Suprapubic skin (tissue), 4 donors: Measurements from ENCODE around the gene ABCC1. TPM values are rescaled to one million over a fixed set of nuclear protein-coding genes. Genes with fewer than 3 reads are reported as not detected.

ENCODE experiments used
- DNase-seq, 2 donors: peaks; one replicate each; pipeline ENCODE4 v3.0.0-alpha.2; 2019; ENCODE audit warnings: low spot score in 2 of 2
- H3K27ac ChIP-seq: fragments of 200-600 bp; sonication (generic); one replicate; pipeline ENCODE4 v1.5.1; 2019
- H3K27me3 ChIP-seq: fragments of 200-600 bp; sonication (generic); one replicate; pipeline ENCODE4 v1.5.1; 2019
- H3K36me3 ChIP-seq: fragments of 200-600 bp; sonication (generic); one replicate; pipeline ENCODE4 v1.5.1; 2019
- H3K4me1 ChIP-seq: fragments of 200-600 bp; sonication (generic); one replicate; pipeline ENCODE4 v1.5.1; 2019
- H3K4me3 ChIP-seq: fragments of 200-600 bp; sonication (generic); one replicate; pipeline ENCODE4 v1.5.1; 2019; ENCODE audit warnings: mild to moderate bottlenecking
- H3K9me3 ChIP-seq: fragments of 200-600 bp; sonication (generic); one replicate; pipeline ENCODE4 v1.5.1; 2019
- EP300 ChIP-seq: sonication (generic); formaldehyde crosslinking; IDR thresholded peaks from one replicate; pipeline ENCODE4 v1.6.1; 2017; ENCODE audit warnings: antibody characterized with exemption
- POLR2A ChIP-seq, 2 donors: fragments of 450-650 bp; IDR thresholded peaks; one replicate each; pipeline ENCODE4 v1.6.1; 2017; ENCODE audit warnings: antibody characterized with exemption in 2 of 2, mild to moderate bottlenecking in 2 of 2, moderate library complexity in 2 of 2
- POLR2AphosphoS5 ChIP-seq, 3 donors: sonication (generic); formaldehyde crosslinking; IDR thresholded peaks; one replicate each; pipeline ENCODE4 v1.6.1; 2017; ENCODE audit warnings: antibody characterized with exemption in 3 of 3
- WGBS: methylation state at CpG from one replicate; pipeline ENCODE4 v1.1.5; 2018; 5-methylcytosine and 5-hydroxymethylcytosine counted together
- total RNA-seq, 4 donors: library from RNA; depleted of rRNA; stranded (reverse); fragments of >200 nt; gene quantifications; one replicate each; pipeline ENCODE4 v1.1.0, GENCODE V29; 2016
- TF ChIP-seq, protein P1 (sequence below), 2 donors: fragments of 200-600 bp in 1 of 2; fragments of 450-650 bp in 1 of 2; sonication (generic) in 1 of 2; IDR thresholded peaks; one replicate each; pipeline ENCODE4 v1.5.1; 2016 to 2019; ENCODE audit warnings: antibody characterized with exemption in 2 of 2, mild to moderate bottlenecking in 1 of 2, moderate library complexity in 1 of 2

ABCC1 gene
- total RNA-seq, 4 donors from 2014 or later = 22.1 to 37.4 (median 27.2) TPM

DNA sequence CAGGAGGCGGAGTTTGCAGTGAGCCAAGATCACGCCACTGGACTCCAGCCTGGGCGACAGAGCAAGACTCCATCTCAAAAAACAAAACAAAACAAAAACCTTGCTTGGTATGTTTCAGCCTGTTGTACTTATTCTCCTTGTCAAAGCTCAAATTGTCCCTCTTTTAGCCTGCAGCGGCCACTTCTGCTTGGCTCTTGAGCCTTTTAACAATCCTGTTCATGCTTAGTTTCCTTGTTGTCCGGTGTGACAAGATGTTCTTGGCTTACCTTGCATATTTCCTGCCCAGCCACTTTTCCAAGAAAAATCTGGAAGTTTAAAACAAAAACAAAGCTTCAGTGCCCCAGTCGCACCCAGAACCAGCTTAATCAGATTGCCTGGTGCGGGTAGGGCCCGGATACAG lies 81.0 kb downstream of the ABCC1 start:
- TF ChIP-seq EP300 (no peak), POLR2AphosphoS5 (IDR thresholded peaks at IDR 0.05) (no peak), POLR2A (IDR thresholded peaks at IDR 0.05) (no peak)
- TF ChIP-seq, protein P1, sequence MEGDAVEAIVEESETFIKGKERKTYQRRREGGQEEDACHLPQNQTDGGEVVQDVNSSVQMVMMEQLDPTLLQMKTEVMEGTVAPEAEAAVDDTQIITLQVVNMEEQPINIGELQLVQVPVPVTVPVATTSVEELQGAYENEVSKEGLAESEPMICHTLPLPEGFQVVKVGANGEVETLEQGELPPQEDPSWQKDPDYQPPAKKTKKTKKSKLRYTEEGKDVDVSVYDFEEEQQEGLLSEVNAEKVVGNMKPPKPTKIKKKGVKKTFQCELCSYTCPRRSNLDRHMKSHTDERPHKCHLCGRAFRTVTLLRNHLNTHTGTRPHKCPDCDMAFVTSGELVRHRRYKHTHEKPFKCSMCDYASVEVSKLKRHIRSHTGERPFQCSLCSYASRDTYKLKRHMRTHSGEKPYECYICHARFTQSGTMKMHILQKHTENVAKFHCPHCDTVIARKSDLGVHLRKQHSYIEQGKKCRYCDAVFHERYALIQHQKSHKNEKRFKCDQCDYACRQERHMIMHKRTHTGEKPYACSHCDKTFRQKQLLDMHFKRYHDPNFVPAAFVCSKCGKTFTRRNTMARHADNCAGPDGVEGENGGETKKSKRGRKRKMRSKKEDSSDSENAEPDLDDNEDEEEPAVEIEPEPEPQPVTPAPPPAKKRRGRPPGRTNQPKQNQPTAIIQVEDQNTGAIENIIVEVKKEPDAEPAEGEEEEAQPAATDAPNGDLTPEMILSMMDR (IDR thresholded peaks at IDR 0.05) = no peak
- H3K27ac ChIP-seq = peak overlapping the region; percentile 41
- WGBS = 84% methylated on average over 8 of the region's 8 CpGs
- H3K27me3 ChIP-seq = no peaks in the 10 kb centered on the region
- DNase-seq = no peak
- H3K4me1 ChIP-seq = peaks cover 32% of the 10 kb centered on the region
- peaks cover 16% of the 10 kb centered on the region for H3K36me3 ChIP-seq
- H3K9me3 ChIP-seq = no peaks in the 10 kb centered on the region
- no peak overlapping the region for H3K4me3 ChIP-seq

DNA sequence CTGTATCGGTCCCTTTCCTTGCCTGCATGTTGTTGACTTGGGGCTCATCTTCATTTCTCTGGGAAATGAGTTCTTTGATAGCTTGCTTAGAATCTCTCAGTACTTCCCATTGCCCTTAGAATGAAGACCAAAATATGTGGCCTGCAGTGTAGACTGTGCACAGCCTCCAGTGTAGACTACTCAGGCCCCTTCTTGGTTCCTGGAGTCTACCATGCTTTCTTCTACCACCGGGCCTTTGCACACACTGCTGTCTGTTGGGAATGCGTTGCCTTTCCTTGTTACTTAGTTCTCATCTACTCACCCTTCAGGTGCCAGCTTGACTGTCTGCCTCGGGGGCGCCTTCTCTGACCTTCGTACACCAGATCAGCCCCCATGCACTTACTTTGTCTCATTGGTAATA lies 82.0 kb downstream of the ABCC1 start:
- no peak overlapping the region for H3K27ac ChIP-seq
- H3K9me3 ChIP-seq = no peaks in the 10 kb centered on the region
- TF ChIP-seq, protein P1 (IDR thresholded peaks at IDR 0.05) = no peak
- no peak for TF ChIP-seq EP300
- WGBS = 98% methylated on average over 6 of the region's 6 CpGs
- H3K36me3 ChIP-seq = peaks cover 26% of the 10 kb centered on the region
- peaks cover 24% of the 10 kb centered on the region for H3K4me1 ChIP-seq
- H3K4me3 ChIP-seq = no peak overlapping the region
- DNase-seq = no peak
- H3K27me3 ChIP-seq = no peaks in the 10 kb centered on the region

DNA sequence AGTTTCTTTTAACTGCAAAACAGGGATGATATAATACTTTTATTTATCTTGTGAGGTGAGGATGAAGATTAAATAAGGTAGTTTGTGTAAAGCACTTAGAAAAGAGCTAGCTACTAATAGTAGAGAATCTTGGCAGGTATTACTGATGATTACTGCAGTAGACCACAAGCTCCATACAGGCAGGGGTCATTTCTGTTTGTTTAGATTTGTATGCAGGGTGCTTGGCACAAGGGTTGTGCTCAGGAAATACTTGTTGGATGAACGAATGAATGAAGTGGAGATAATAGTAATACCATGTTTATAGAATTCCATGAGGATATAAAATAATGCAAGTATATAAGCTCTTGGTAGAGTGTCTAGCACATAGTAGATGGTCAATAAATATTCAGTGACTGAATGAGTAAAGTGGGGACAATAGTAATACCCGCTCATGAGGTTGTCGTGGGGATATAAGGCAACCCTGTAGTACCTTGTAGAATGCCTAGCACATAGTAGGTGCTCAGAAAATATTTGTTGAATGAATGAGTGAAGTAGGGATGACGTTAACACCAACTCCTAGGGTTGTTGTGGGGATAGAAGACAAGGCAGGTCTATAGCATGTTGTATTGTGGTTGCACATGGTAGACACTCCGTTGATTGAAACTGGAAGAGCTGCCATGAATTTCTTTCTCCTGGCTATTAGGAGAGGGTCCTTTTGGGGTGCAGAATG lies 83.0 kb downstream of the ABCC1 start:
- no peak for TF ChIP-seq POLR2A (IDR thresholded peaks at IDR 0.05)
- TF ChIP-seq POLR2AphosphoS5 (IDR thresholded peaks at IDR 0.05) = no peak
- TF ChIP-seq, protein P1 (IDR thresholded peaks at IDR 0.05) = no peak
- TF ChIP-seq EP300 = no peak
- peaks cover 36% of the 10 kb centered on the region for H3K36me3 ChIP-seq
- no peak overlapping the region for H3K4me3 ChIP-seq
- 88% methylated on average over 5 of the region's 5 CpGs for WGBS
- no peak for DNase-seq
- H3K27ac ChIP-seq = no peak overlapping the region
- peaks cover 22% of the 10 kb centered on the region for H3K4me1 ChIP-seq
- no peaks in the 10 kb centered on the region for H3K27me3 ChIP-seq
- no peaks in the 10 kb centered on the region for H3K9me3 ChIP-seq

DNA sequence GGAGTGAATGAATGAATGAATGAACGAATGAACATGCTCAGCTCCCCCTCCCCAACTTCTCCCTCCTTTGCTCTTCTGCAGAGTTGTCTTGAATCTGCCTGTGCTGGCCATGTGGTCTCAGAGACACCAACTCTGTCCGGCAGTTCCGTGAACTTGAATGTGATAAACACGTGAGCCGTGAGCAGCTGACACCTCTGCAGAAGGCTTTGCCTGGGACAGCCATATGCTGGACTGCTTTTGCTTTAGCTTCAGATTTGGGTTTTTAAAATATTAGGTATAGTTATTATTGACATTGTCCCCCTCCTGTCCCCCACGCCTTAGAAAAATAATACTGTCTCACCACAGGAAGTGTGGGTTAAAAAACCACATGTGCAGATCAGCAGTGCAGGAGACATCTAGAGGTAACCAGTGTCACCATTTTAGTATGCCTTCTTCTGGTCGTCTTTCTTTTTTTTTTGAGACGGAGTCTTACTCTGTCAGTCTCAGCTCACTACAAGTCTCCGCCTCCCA lies 83.8 kb downstream of the ABCC1 start:
- TF ChIP-seq POLR2AphosphoS5 (IDR thresholded peaks at IDR 0.05) (no peak), EP300 (no peak), POLR2A (IDR thresholded peaks at IDR 0.05) (no peak)
- TF ChIP-seq, protein P1 (IDR thresholded peaks at IDR 0.05) = no peak
- H3K27ac ChIP-seq = no peak overlapping the region
- H3K36me3 ChIP-seq = peaks cover 44% of the 10 kb centered on the region
- DNase-seq = no peak
- H3K27me3 ChIP-seq = no peaks in the 10 kb centered on the region
- H3K9me3 ChIP-seq = no peaks in the 10 kb centered on the region
- WGBS = 70% methylated on average over 9 of the region's 9 CpGs
- peaks cover 22% of the 10 kb centered on the region for H3K4me1 ChIP-seq
- no peak overlapping the region for H3K4me3 ChIP-seq

DNA sequence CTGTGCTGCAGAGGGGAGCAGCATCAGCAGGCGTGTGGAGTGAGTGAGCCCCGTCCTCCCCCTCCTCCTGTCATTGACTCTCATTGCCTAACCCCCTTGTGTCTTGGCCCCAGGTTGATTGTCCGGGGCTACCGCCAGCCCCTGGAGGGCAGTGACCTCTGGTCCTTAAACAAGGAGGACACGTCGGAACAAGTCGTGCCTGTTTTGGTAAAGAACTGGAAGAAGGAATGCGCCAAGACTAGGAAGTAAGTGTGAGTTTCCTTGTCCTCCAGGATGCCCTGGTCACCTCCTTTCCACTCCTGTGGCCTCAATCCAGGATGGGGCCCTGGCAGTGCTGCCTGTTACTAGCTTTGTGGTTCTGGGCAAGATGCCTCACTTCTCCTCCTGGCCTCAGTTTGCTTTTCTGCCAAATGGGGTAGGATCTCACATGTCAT lies 87.0 kb downstream of the ABCC1 start:
- DNase-seq = no peak
- H3K4me3 ChIP-seq = no peak overlapping the region
- H3K36me3 ChIP-seq = peaks cover 70% of the 10 kb centered on the region
- WGBS = 81% methylated on average over 8 of the region's 8 CpGs
- H3K9me3 ChIP-seq = no peaks in the 10 kb centered on the region
- no peaks in the 10 kb centered on the region for H3K4me1 ChIP-seq
- no peaks in the 10 kb centered on the region for H3K27me3 ChIP-seq
- H3K27ac ChIP-seq = no peak overlapping the region
- no peak for TF ChIP-seq POLR2A (IDR thresholded peaks at IDR 0.05)
